Activated CD4-positive, alpha-beta T cell treated with anti-CD3 and anti-CD28 coated beads for 24 hours (primary cell): ENCODE results near the gene MKKS.

Experiments
- DNase-seq, 2 donors: peaks; one replicate each; pipeline ENCODE4 v3.0.0-alpha.2; 2020; ENCODE audit warnings: low read depth in 2 of 2

MKKS gene

GRCh38 chr20:10368702-10369041, 65.3 kb downstream of the MKKS start:
- no peak for DNase-seq

GRCh38 chr20:10367943-10368701, 65.9 kb downstream of the MKKS start:
- no peak for DNase-seq

GRCh38 chr20:10367693-10367942, 66.4 kb downstream of the MKKS start:
- no peak for DNase-seq

GRCh38 chr20:10366898-10367692, 66.9 kb downstream of the MKKS start:
- no peak for DNase-seq

- DNase-seq = no peak
Measured at GRCh38 chr20:10362674-10363073, 71.3 kb downstream of the MKKS start.

GRCh38 chr20:10360878-10361277, 73.1 kb downstream of the MKKS start:
- DNase-seq = no peak

GRCh38 chr20:10359621-10360040, 74.4 kb downstream of the MKKS start:
- no peak for DNase-seq

- DNase-seq = no peak
Measured at GRCh38 chr20:10357974-10358373, 76.0 kb downstream of the MKKS start.

- DNase-seq = no peak
Measured at GRCh38 chr20:10357061-10357708, 76.8 kb downstream of the MKKS start.

GRCh38 chr20:10356628-10357027, 77.4 kb downstream of the MKKS start:
- no peak for DNase-seq

- no peak for DNase-seq
Measured at GRCh38 chr20:10352934-10353824, 80.8 kb downstream of the MKKS start.
